Esophagus muscularis mucosa (tissue), 3 donors: ENCODE measurements around the gene SAT1.

Experiments
- POLR2A ChIP-seq: fragments of 450-650 bp; IDR thresholded peaks from one replicate; pipeline ENCODE4 v1.6.1; 2017; ENCODE audit warnings: antibody characterized with exemption, moderate library complexity, mild to moderate bottlenecking, low read depth
- POLR2AphosphoS5 ChIP-seq, 2 donors: sonication (generic); formaldehyde crosslinking; IDR thresholded peaks; one replicate each; pipeline ENCODE4 v1.6.1; 2017; ENCODE audit warnings: antibody characterized with exemption in 2 of 2
- TF ChIP-seq, protein P1 (sequence below), 3 experiments: fragments of 200-600 bp in 2 of 3; fragments of 450-650 bp in 1 of 3; sonication (generic) in 2 of 3; IDR thresholded peaks; one replicate each; pipeline ENCODE4 v1.5.1; 2017 to 2019; ENCODE audit warnings: antibody characterized with exemption in 3 of 3, mild to moderate bottlenecking in 2 of 3, moderate library complexity in 1 of 3

DNA sequence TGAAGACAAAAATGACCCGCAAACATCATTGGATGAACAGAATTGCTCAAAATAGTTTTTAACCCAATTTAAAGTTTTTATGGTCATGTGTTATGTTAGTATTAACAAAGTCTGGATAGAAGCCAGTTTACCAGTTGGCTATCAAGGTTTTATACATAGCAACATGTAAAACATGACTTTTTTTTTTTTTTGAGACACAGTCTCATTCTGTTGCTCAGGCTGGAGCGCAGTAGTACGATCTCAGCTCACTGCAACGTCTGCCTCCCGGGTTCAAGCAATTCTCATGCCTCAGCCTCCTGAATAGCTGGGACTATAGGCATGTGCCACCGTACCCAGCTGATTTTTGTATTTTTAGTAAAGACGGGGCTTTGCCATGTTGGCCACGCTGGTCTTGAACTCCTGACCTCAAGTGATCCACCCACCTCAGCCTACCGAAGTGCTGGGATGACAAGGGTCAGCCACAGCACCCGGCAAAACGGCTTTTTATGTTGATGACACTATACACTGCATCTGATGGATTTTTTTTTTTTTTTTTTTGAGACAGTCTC, 3.4 kb downstream of the SAT1 start:
- TF ChIP-seq, protein P1, sequence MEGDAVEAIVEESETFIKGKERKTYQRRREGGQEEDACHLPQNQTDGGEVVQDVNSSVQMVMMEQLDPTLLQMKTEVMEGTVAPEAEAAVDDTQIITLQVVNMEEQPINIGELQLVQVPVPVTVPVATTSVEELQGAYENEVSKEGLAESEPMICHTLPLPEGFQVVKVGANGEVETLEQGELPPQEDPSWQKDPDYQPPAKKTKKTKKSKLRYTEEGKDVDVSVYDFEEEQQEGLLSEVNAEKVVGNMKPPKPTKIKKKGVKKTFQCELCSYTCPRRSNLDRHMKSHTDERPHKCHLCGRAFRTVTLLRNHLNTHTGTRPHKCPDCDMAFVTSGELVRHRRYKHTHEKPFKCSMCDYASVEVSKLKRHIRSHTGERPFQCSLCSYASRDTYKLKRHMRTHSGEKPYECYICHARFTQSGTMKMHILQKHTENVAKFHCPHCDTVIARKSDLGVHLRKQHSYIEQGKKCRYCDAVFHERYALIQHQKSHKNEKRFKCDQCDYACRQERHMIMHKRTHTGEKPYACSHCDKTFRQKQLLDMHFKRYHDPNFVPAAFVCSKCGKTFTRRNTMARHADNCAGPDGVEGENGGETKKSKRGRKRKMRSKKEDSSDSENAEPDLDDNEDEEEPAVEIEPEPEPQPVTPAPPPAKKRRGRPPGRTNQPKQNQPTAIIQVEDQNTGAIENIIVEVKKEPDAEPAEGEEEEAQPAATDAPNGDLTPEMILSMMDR (IDR thresholded peaks at IDR 0.05): no peak
- TF ChIP-seq POLR2AphosphoS5 (IDR thresholded peaks at IDR 0.05): no peak
- TF ChIP-seq POLR2A: no peak
